GM12801 (cell line): ENCODE results near the gene GOSR2.

ENCODE experiments used
- CTCF ChIP-seq: IDR thresholded peaks from one replicate; pipeline ENCODE4 v1.5.1; 2011; ENCODE audit warnings: control low read depth; ENCODE audit not compliant: insufficient read length; ENCODE audit errors: extremely low read depth

GOSR2 gene

GRCh38 chr17:46948544-46948943, 25.6 kb downstream of the GOSR2 start:
- no peak for TF ChIP-seq CTCF

- TF ChIP-seq CTCF = no peak
Measured at GRCh38 chr17:46949291-46950174, 26.6 kb downstream of the GOSR2 start.

- no peak for TF ChIP-seq CTCF
Measured at GRCh38 chr17:46950342-46950996, 27.5 kb downstream of the GOSR2 start.

GRCh38 chr17:46950997-46951621, 28.1 kb downstream of the GOSR2 start:
- TF ChIP-seq CTCF = no peak

GRCh38 chr17:46951706-46952105, 28.7 kb downstream of the GOSR2 start:
- no peak for TF ChIP-seq CTCF

- TF ChIP-seq CTCF = no peak
Measured at GRCh38 chr17:46952115-46952514, 29.2 kb downstream of the GOSR2 start.

- no peak for TF ChIP-seq CTCF
Measured at GRCh38 chr17:46958041-46958591, 35.2 kb downstream of the GOSR2 start.
